ENCODE results near the gene BTBD16. TPM values are rescaled to one million over a fixed set of nuclear protein-coding genes. Genes with fewer than 3 reads are reported as not detected.

Gene BTBD16
- total and polyA plus RNA-seq, 2 donors (not counting 3 experiments of a cell fraction or from before 2014, with no cell fraction given): 0.04 TPM; not detected in 1

DNA sequence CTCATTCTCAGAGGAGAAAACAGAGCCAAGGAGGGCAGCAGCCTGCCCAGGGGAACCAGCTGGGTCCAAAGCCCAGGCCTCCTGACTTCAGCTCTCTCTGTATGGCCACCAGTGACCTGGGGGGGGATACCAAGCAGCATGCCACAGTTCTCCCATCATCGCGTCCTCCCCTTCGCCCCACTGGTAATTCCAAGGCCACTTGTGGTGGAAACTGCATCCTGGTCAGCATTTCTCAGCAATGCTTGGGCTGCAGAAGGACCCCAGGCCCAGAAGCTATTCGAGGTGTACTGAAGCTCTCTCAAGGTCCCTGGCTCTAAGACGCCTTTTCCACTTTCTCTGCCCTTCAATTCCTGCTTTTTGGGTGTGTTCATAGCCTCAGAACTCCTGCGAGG lies 27.1 kb downstream of the BTBD16 start:
- Histone ChIP-seq H3K36me3 (ENCODE audit: control insufficient read depth in 2 of 2, extremely low read depth in 1 of 2, insufficient read depth in 2 of 2, low read length in 2 of 2) (no peaks in the 10 kb centered on the region), H4K20me1 (replicated peaks; ENCODE audit: control insufficient read depth, extremely low read depth, insufficient read depth, low read length) (no peaks in the 10 kb centered on the region), H3K9me3 (replicated peaks; ENCODE audit: control insufficient read depth, insufficient read depth, low read length) (no peaks in the 10 kb centered on the region), H3K27ac (ENCODE audit: insufficient read depth, low read depth, low read length) (no peak overlapping the region), H3K4me1 (ENCODE audit: control insufficient read depth, extremely low read depth, insufficient read depth, low read length) (no peaks in the 10 kb centered on the region), H3K4me2 (ENCODE audit: insufficient read depth, low read length) (no peak overlapping the region), H3K9me1 (replicated peaks; ENCODE audit: control insufficient read depth, extremely low read depth, insufficient read depth, low read length) (no peaks in the 10 kb centered on the region), H3K4me3 (replicated peaks in 1 of 3; ENCODE audit: insufficient read depth in 1 of 3, low read depth in 1 of 3, low read length in 3 of 3) (no peak overlapping the region), H2AFZ (ENCODE audit: low read depth, low read length) (no peak overlapping the region), H3K79me2 (ENCODE audit: control insufficient read depth, insufficient read depth, low read length) (no peaks in the 10 kb centered on the region), H3K9ac (replicated peaks; ENCODE audit: extremely low read depth, insufficient read depth, low read length) (no peak overlapping the region), H3K27me3 (ENCODE audit: control insufficient read depth in 2 of 2, insufficient read depth in 2 of 2, low read length in 2 of 2) (no peaks in the 10 kb centered on the region)
- intact Hi-C loops (cut with micrococcal nuclease): loop anchor here (1.0 to 2.0 kb wide), 6 partner anchors 44 to 405 kb away; partner anchors contain the start of gene PLEKHA1
- FAIRE-seq (no peak), DNase-seq (ENCODE audit: low read depth, low spot score) (no peak)
- dilution Hi-C loops (cut with MboI; ENCODE audit: extremely low pct_ligation_motif_present, low sequenced_read_pairs): loop anchor here (25.0 kb wide), 1 partner anchor 139 kb away; no protein-coding TSS in a partner anchor
- no TSS peak for BruUV-seq (replicated peaks)
- ChIA-PET CTCF (interaction anchor here (0.9 to 4.1 kb wide), 52 partner anchors 8 to 408 kb away, joined by 3 to 191 read pairs (median 7); partner anchors contain the start of gene PLEKHA1), POLR2A (interaction anchor here (1.8 kb wide), 1 partner anchor 12 kb away, joined by 5 read pairs; no protein-coding TSS in a partner anchor)
- TF ChIP-seq GATA2 (IDR thresholded peaks at IDR 0.05; ENCODE audit: insufficient read depth, insufficient read length, low read depth, low read length): no peak
- no peak for TF ChIP-seq POLR2AphosphoS5 (IDR thresholded peaks at IDR 0.05; ENCODE audit: insufficient read depth, low read depth, low read length)
- no peak for TF ChIP-seq JUN (IDR thresholded peaks at IDR 0.05; ENCODE audit: borderline replicate concordance, insufficient read depth, insufficient read length, low read depth)
- TF ChIP-seq, protein P1, sequence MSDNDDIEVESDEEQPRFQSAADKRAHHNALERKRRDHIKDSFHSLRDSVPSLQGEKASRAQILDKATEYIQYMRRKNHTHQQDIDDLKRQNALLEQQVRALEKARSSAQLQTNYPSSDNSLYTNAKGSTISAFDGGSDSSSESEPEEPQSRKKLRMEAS (IDR thresholded peaks at IDR 0.05; ENCODE audit: insufficient read depth, insufficient read length): no peak
- TF ChIP-seq EZH2 (IDR thresholded peaks at IDR 0.05; ENCODE audit: borderline replicate concordance, low read depth, low read length, severe bottlenecking): no peak
- no peak for TF ChIP-seq MYC (IDR thresholded peaks at IDR 0.05; ENCODE audit: low read depth, low read length)
- no peak for TF ChIP-seq POLR2A (IDR thresholded peaks at IDR 0.05; ENCODE audit: low read depth, low read length)
- TF ChIP-seq, protein P2, sequence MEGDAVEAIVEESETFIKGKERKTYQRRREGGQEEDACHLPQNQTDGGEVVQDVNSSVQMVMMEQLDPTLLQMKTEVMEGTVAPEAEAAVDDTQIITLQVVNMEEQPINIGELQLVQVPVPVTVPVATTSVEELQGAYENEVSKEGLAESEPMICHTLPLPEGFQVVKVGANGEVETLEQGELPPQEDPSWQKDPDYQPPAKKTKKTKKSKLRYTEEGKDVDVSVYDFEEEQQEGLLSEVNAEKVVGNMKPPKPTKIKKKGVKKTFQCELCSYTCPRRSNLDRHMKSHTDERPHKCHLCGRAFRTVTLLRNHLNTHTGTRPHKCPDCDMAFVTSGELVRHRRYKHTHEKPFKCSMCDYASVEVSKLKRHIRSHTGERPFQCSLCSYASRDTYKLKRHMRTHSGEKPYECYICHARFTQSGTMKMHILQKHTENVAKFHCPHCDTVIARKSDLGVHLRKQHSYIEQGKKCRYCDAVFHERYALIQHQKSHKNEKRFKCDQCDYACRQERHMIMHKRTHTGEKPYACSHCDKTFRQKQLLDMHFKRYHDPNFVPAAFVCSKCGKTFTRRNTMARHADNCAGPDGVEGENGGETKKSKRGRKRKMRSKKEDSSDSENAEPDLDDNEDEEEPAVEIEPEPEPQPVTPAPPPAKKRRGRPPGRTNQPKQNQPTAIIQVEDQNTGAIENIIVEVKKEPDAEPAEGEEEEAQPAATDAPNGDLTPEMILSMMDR (IDR thresholded peaks at IDR 0.05; ENCODE audit: extremely low read depth in 1 of 2, insufficient read depth in 1 of 2, low read depth in 1 of 2, low read length in 2 of 2): no peak
- no peak for TF ChIP-seq FOS (IDR thresholded peaks at IDR 0.05; ENCODE audit: borderline replicate concordance, insufficient read depth, low read length)
